GM18507 (cell line): ENCODE results near the gene HBB.

Experiments
- DNase-seq: peaks from one replicate; pipeline ENCODE4 v3.0.0; 2011; ENCODE audit warnings: low read depth; ENCODE audit not compliant: insufficient read length; ENCODE audit errors: extremely low spot score
- FAIRE-seq: peaks from 2 replicates; lab custom pipeline; 2011; peaks lifted over from hg19 to GRCh38; lab: Jason Lieb, UNC

Gene HBB

DNA sequence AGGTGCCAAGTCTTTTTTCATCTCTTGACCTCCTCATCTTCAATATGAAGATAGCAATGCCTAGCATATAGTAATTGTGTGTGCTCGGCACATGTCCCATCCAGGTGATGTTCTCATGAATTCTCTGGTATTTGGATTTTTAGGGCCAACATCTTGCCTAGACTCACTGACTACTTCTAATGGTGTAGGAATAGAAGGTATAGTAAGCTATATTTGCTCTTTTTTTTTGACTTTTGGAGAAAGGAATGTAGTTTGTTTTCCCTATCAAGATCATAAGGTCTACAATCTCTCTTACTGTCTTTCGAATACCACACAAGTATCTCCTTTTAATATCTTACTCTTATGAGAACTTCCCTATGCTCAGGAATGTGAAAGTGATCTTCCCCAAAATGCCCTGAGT is 4.2 kb upstream of the HBB start:
- no peak for DNase-seq
- FAIRE-seq, result no peak

DNA sequence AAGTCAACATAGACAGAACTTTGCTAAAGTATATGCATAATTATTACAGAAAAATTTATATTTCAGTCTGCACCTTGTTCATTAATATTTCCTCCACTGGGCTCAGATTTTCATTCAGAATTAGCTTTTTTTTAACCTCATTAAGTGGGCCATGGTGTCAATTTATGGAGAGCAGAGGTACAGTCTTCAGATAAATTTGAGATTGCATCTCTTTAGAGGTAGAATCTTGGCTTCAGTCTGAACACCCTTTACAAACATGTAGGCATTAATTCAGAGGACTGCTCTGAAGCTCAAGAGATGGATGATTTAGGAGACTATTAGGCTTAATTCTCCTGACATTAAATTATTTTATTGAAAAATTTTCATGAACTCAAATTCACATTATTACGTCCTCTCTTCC is 3.4 kb upstream of the HBB start:
- DNase-seq (no peak), FAIRE-seq (no peak)

DNA sequence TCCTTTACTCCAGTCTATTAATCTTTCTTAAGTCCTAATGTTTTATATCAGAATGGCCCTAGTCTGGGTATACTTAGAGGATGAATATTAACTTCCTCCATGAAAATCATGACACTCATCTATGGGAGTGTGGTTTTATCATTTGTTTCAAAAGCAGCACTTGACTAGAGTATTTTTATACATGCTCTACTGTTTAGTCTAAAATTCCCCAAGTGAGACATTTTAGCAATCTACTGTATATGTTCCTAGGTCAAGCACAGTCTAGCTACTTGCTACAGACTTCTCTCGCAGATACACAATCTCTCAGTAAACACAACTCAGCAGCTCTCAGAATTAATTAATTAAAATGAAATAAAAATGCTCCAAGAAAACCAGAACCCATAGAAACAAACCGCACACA is 2.9 kb upstream of the HBB start:
- DNase-seq (no peak), FAIRE-seq (no peak)

DNA sequence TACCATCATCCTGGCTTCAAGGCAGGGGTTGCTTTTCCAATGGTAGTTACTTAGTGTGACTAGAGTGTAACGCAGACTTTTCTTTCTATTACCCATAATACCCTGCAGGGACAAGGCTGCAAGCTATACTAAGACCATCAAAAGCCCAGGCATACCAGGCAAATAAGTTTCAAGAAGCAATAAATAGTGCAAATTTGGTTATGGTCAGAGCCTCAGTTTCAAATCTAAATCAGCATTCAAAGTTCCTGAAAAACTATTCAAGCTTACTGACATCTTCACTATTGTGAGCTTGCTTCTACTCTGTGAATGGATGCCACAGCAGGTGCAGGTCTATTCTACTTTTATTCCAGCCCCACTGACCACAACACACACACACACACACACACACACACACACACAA is 2.5 kb upstream of the HBB start:
- FAIRE-seq, result no peak

DNA sequence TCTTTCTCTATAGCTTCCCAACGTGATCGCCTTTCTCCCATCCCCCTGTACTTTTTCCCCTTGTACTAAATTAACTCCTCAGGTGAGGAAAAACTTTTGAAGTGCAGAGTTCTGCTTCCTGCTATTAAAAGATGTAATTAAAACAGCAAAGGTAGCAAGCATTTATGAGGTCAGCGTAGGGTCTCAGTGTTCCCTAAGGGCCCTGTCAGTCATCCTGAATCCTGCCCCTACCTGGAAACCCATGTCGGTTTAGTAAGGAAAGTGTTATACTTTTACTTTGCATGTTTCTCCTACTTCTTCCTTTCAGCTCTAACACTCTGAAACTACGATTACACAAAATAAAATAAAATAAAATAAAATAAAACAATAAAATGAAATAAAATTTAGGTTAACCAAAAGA is 1.3 kb upstream of the HBB start:
- FAIRE-seq, result no peak
- no peak for DNase-seq

More for the DNA sequence above, 2.5 kb upstream of the HBB start:
- no peak for DNase-seq

DNA sequence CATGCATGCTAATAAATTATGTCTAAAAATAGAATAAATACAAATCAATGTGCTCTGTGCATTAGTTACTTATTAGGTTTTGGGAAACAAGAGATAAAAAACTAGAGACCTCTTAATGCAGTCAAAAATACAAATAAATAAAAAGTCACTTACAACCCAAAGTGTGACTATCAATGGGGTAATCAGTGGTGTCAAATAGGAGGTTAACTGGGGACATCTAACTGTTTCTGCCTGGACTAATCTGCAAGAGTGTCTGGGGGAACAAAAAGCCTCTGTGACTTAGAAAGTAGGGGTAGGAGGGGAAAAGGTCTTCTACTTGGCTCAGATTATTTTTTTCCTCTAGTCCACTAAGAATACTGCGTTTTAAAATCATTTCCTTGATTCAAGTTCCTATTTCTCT is 810 bp upstream of the HBB start:
- DNase-seq (no peak), FAIRE-seq (no peak)

DNA sequence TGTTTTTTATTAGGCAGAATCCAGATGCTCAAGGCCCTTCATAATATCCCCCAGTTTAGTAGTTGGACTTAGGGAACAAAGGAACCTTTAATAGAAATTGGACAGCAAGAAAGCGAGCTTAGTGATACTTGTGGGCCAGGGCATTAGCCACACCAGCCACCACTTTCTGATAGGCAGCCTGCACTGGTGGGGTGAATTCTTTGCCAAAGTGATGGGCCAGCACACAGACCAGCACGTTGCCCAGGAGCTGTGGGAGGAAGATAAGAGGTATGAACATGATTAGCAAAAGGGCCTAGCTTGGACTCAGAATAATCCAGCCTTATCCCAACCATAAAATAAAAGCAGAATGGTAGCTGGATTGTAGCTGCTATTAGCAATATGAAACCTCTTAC is 1.4 kb downstream of the HBB start:
- DNase-seq, result no peak
- no peak for FAIRE-seq

DNA sequence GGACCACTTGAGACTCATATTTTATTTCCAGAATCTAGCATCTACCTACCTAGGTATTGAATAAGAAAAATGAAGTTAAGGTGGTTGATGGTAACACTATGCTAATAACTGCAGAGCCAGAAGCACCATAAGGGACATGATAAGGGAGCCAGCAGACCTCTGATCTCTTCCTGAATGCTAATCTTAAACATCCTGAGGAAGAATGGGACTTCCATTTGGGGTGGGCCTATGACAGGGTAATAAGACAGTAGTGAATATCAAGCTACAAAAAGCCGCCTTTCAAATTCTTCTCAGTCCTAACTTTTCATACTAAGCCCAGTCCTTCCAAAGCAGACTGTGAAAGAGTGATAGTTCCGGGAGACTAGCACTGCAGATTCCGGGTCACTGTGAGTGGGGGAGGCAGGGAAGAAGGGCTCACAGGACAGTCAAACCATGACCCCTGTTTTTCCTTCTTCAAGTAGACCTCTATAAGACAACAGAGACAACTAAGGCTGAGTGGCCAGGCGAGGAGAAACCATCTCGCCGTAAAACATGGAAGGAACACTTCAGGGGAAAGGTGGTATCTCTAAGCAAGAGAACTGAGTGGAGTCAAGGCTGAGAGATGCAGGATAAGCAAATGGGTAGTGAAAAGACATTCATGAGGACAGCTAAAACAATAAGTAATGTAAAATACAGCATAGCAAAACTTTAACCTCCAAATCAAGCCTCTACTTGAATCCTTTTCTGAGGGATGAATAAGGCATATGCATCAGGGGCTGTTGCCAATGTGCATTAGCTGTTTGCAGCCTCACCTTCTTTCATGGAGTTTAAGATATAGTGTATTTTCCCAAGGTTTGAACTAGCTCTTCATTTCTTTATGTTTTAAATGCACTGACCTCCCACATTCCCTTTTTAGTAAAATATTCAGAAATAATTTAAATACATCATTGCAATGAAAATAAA is 2.1 kb downstream of the HBB start:
- no peak for DNase-seq
- FAIRE-seq, result no peak

DNA sequence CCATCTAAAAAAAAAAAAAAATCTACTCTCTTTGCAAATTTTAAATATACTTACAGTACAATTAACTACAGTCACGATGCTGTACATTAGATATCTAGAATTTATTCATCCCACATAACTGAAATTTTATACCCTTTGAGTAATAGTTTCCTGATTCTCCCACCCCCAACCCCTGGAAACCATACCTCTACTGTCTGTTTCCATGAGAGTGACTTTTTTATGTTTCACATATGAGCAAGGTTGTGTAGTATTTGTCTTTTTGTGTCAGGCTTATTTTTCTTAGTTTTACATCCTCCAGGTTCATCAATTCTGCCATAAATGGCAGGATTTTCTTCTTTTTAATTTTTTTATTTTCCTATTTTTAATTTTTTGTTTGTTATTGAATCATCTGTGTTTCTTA is 3.2 kb downstream of the HBB start:
- FAIRE-seq, result no peak

DNA sequence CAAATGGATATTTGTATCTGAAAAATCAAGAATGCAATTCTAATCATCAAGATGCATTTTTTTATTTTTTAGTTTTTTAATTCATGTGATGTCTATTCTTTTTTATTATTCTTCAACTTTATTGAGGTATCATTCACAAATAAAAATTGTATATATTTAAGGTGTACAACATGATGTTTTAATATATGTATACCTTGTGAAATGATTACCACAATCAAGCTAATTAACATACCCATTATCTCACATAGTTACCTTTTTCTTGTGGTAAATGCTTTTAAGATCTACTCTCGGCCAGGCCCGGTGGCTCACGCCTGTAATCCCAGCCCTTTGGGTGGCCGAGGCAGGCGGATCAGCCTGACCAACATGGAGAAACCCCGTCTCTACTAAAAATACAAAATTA is 3.7 kb downstream of the HBB start:
- FAIRE-seq (no peak), DNase-seq (no peak)

More for the DNA sequence above, 3.2 kb downstream of the HBB start:
- DNase-seq, result no peak

DNA sequence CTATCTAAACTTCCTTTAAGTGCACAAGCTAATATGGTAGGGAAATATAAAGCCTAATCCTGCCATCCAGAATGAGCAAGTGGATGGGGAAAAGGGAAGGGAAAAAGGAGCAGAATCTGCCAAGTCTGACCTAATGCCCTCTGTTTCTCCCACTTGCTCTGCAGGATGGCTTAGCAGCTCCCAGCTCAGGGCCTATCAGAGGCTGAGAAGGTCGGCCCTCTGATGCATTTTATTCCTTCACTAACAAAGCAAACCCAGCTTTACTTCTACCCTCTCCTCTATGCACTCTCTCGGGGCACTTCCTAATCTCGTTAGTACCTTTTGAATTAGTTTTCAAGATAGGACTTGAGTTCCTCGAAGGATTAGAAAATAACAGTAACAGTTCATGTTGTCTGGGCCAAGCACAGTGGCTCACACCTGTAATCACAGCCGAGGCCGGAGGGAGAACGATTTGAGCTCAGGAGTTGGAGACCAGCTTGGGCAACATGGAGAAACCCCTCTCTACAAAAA is 16.4 kb downstream of the HBB start:
- FAIRE-seq, result no peak
- no peak for DNase-seq

DNA sequence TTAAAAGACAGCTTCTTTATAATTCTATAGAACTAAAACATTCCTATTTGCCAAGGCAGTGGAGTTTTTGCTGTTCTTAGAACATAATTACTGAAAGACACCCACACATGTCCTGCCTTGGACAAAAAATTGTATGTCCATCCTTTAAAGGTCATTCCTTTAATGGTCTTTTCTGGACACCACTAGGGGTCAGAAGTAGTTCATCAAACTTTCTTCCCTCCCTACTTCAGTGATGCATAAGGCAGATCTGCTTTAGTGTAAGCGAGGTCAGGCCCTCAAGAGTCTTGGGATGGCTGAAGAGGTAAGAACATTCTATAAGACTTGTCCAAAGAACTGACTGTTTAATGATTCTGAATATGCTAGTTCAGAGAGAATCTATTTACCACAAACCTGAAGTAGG is 22.1 kb downstream of the HBB start:
- DNase-seq (peak; percentile 23), FAIRE-seq (peak; percentile 83)

DNA sequence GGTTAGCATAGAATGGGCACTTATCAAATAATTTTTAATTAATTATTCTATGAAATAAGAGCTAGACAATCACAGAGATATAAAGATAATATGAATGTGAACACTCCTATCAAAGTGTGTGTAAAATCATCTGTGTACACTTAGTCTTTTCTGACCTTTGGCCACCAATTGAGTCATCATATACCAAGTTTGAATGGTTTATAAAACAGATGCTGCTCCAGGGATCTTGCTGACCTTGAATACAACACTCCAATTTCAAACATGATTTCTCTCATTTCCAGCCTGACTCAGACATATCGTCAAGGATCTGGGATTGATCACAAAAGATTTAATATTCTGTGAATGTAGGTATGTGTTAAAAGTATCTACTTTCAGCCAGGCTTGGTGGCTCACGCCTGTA is 23.5 kb downstream of the HBB start:
- DNase-seq, result no peak
- FAIRE-seq, result no peak

DNA sequence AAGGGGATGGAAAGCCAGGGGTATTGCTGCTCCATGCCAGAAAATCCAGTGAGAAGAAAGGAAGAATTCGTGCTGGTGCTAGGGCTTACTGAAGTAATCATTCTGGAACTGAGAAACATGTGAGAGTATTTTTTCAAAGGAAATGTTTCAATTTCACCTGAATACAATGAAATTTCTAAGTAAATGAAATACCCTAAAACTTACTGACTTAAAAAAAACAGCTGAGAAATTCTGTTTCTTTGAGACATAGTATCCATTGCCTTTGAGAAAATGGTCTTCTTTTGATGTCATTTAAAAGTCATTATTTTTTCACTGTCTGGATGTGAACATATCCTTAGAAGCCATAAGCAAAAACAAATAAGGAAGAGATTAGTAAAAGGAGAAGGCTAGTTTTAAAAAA is 26.3 kb downstream of the HBB start, which contains the start of gene OR51V1:
Gene OR51V1, minus strand, starts transcription at position 101 of the 400 bp plus-strand sequence. Its CDS starts 0 bp downstream, at position 101.
- DNase-seq, result no peak
- FAIRE-seq, result no peak

DNA sequence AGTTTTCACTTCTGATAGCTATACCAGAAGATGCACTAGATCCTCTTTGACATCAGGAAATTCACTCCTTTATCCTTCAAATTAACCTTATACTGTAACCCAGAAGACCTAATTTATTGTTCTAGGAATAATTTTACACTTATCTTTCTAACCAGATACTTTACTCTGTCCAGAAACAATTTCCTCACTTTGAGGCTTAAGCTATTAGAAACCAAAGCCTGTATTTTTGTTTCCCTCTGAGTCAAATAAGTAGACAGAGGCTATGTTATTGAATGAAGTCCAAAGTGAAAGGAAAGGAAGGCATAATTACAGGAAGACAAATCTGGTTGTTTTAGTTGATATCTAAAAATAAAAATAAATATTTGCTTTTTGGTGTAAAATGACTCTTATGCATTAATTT is 28.6 kb downstream of the HBB start:
- no peak for DNase-seq
- no peak for FAIRE-seq

DNA sequence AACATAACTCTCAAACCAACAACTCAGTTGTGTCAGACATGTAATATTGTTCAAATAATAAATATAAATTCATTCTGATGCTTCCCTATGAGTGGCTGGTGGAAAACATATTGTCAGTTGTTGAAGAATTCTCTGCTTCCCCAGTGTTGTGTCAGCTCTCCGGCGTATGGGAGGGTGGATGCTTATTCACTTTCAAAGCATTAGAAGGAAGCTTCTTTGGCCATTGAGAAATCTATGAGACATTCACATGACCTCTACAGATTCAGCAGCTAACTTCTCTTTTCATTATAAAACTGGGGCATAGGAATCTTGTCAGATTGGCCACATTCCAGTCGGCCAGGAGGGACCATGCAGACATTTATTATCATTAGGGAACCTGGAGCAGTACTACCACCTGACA is 29.3 kb downstream of the HBB start:
- DNase-seq (no peak), FAIRE-seq (no peak)

DNA sequence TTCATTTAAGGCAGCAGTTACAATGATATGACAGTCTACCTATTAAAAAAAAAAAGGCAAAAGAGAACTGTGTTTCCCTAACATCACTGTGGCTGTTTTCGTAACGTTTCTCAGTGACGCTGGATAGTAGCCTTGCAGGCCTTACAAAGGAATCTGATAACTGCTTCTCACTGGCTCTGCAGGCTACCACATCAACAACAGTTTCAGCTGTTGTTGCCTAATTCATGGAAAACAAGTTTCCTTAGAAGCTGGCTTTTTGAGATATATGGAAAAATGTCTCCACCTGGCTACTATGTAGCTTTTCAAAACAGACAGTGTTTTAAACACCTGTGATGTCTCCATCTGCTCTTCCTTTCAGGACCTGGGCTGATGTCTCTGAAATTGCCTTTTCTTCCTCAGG is 30.1 kb downstream of the HBB start:
- FAIRE-seq, result no peak
- DNase-seq, result no peak

DNA sequence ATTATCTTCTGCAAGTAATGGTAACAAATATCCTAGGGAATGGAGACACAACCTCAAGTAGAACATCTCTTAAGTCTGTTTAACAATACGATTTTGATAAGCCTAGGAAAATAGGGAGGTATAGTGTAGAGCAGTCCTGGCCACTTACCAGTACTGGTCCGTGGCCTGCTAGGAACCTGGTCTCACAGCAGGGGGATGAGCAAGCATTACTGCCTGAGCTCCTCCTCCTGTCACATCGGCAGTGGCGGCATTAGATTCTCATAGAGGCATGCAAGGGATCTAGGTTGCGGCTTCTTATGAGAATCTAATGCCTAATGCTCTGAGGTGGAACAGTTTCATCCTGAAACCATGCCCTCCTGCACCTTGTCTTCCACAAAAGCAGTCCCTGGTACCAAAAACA is 30.8 kb downstream of the HBB start:
- DNase-seq (no peak), FAIRE-seq (no peak)

DNA sequence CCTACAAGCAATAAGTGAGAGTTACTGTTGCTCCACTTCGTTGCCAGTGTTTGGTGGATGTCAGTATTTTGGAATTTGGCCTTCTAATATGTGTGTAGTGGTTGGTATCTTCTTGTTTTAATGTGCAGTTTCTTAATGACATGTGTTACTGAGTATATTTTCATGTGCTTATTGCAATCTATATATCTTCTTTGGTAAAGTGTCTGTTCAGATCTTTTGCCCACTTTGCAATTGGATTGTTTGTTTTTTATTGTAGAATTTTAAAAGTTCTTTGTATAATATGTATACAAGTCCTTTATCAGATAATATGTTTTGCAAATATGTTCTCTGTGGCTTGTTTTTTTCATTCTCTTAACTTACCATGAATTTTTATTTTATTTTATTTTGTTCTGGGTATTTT is 34.1 kb downstream of the HBB start:
- DNase-seq, result no peak
- no peak for FAIRE-seq

DNA sequence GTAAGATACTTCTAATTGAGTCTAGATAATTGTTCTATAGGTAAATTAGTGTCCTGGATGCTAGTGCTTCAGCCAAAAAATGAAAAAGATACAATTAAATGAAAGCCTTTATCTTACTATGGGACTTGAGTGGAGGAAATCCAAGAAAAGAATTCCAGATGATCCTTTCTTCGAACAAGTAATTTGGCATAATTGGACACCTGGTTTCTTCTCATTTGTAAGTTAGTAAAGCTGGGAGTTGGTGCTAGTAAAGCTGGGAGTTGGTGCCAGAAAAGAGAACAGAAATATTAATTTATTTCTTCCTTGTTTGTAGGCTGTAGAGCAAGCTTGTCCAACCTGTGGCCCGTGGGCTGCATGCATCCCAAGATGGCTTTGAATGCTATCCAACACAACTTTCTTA is 38.7 kb downstream of the HBB start:
- no peak for FAIRE-seq
- DNase-seq, result no peak
